H1 (cell line): ENCODE results near the gene LONRF2. TPM values are rescaled to one million over a fixed set of nuclear protein-coding genes. Genes with fewer than 3 reads are reported as not detected.

Experiments used
- CTCF ChIA-PET: fragments of 300-600 bp; sonication (Branson Sonifier 250); formaldehyde crosslinking; loops from one replicate; lab custom pipeline; 2021; ENCODE audit not compliant: partially characterized antibody; lab: Charles Lee
- POLR2A ChIA-PET: fragments of 300-600 bp; sonication (Branson Sonifier 250); formaldehyde crosslinking; loops from one replicate; lab custom pipeline; 2021; ENCODE audit warnings: inconsistent platforms; ENCODE audit not compliant: partially characterized antibody; lab: Charles Lee
- DNase-seq, 2 experiments: peaks; one replicate each; pipeline versions ENCODE4 v3.0.0 to v3.0.0-alpha.2; 2010 to 2022; ENCODE audit warnings: low spot score in 2 of 2, low read depth in 1 of 2, mixed read lengths in 1 of 2
- FAIRE-seq: peaks from 2 replicates; lab custom pipeline; 2011; peaks lifted over from hg19 to GRCh38; lab: Jason Lieb, UNC
- H2AFZ ChIP-seq: 2 replicates; pipeline ENCODE4 v1.8.1; 2012; ENCODE audit warnings: low read length, inconsistent platforms
- H2AK5ac ChIP-seq: 2 replicates; pipeline ENCODE4 v1.6.1; 2013; ENCODE audit warnings: low read depth, low read length
- H2BK120ac ChIP-seq: replicated peaks from 2 replicates; pipeline ENCODE3; 2013; ENCODE audit warnings: low read depth, low read length, inconsistent platforms
- H2BK12ac ChIP-seq: 2 replicates; pipeline ENCODE4 v1.6.1; 2013; ENCODE audit warnings: low read depth, low read length
- H2BK15ac ChIP-seq: 2 replicates; pipeline ENCODE4 v1.6.1; 2013; ENCODE audit warnings: low read length
- H2BK20ac ChIP-seq: 2 replicates; pipeline ENCODE4 v1.6.1; 2013; ENCODE audit warnings: low read length
- H2BK5ac ChIP-seq: 2 replicates; pipeline ENCODE4 v1.6.1; 2013; ENCODE audit warnings: low read depth, low read length
- H3K14ac ChIP-seq: 2 replicates; pipeline ENCODE4 v1.6.1; 2013; ENCODE audit warnings: inconsistent platforms; ENCODE audit not compliant: insufficient read length
- H3K18ac ChIP-seq: 2 replicates; pipeline ENCODE4 v1.6.1; 2013; ENCODE audit warnings: low read length; ENCODE audit errors: extremely low read depth
- H3K23ac ChIP-seq: 2 replicates; pipeline ENCODE4 v1.6.1; 2013; ENCODE audit warnings: inconsistent platforms; ENCODE audit not compliant: insufficient read length
- H3K23me2 ChIP-seq: 2 replicates; pipeline ENCODE4 v1.6.1; 2013; ENCODE audit warnings: low read depth, low read length
- H3K27ac ChIP-seq: 2 replicates; pipeline ENCODE4 v1.6.1; 2011; ENCODE audit warnings: low read depth, low read length, inconsistent platforms
- H3K27me3 ChIP-seq, 4 experiments: replicated peaks in 1 of 4; 1 replicate in 1 of 4; 2 replicates in 3 of 4; pipeline versions ENCODE4 v1.6.1 to v1.8.1; 2011 to 2013; ENCODE audit warnings: low read length in 3 of 4, mild to moderate bottlenecking in 3 of 4, inconsistent platforms in 2 of 4, mixed read lengths in 2 of 4, moderate library complexity in 1 of 4; ENCODE audit not compliant: control insufficient read depth in 3 of 4, insufficient read depth in 3 of 4; ENCODE audit errors: extremely low read depth in 1 of 4
- H3K36me3 ChIP-seq, 4 experiments: 2 replicates each; pipeline versions ENCODE4 v1.6.1 to v1.8.1; 2011 to 2013; ENCODE audit warnings: mild to moderate bottlenecking in 4 of 4, low read length in 3 of 4, moderate library complexity in 2 of 4, control low read depth in 1 of 4, inconsistent platforms in 1 of 4; ENCODE audit not compliant: insufficient read depth in 4 of 4, control insufficient read depth in 2 of 4
- H3K4ac ChIP-seq: replicated peaks from 2 replicates; pipeline ENCODE3; 2013; ENCODE audit warnings: low read length, low read depth, mixed read lengths, inconsistent platforms; ENCODE audit not compliant: insufficient read length
- H3K4me1 ChIP-seq, 4 experiments: replicated peaks in 1 of 4; 1 replicate in 1 of 4; 2 replicates in 3 of 4; pipeline versions ENCODE4 v1.6.1 to v1.8.1; 2011 to 2013; ENCODE audit warnings: low read length in 3 of 4, inconsistent platforms in 2 of 4, mixed read lengths in 1 of 4; ENCODE audit not compliant: insufficient read depth in 4 of 4, control insufficient read depth in 3 of 4
- H3K4me2 ChIP-seq, 2 experiments: 2 replicates each; pipeline versions ENCODE4 v1.6.1 to v1.8.1; 2011 to 2013; ENCODE audit warnings: low read depth in 2 of 2, low read length in 2 of 2, control low read depth in 1 of 2, inconsistent platforms in 1 of 2, mild to moderate bottlenecking in 1 of 2; ENCODE audit not compliant: insufficient read depth in 1 of 2
- H3K4me3 ChIP-seq, 4 experiments: fragments of 200-600, 300-600 bp in 1 of 4; sonication (generic), shearing (Covaris generic), sonication (Bioruptor Twin) in 1 of 4; 2 replicates each; pipeline versions ENCODE4 v1.5.1 to v1.8.1; 2011 to 2016; ENCODE audit warnings: low read length in 4 of 4, low read depth in 3 of 4, control low read depth in 2 of 4, inconsistent platforms in 2 of 4, mild to moderate bottlenecking in 2 of 4, mixed read lengths in 1 of 4, moderate library complexity in 1 of 4; ENCODE audit not compliant: insufficient read depth in 2 of 4; ENCODE audit errors: extremely low read depth in 1 of 4
- H3K56ac ChIP-seq: replicated peaks from 2 replicates; pipeline ENCODE3; 2013; ENCODE audit warnings: low read depth, mild to moderate bottlenecking, mixed read lengths, low read length, inconsistent platforms; ENCODE audit not compliant: insufficient read length
- H3K79me1 ChIP-seq: 2 replicates; pipeline ENCODE4 v1.6.1; 2013; ENCODE audit warnings: low read depth, low read length, control low read depth
- H3K79me2 ChIP-seq, 2 experiments: 2 replicates each; pipeline versions ENCODE4 v1.6.1 to v1.8.1; 2012 to 2013; ENCODE audit warnings: low read length in 2 of 2, mild to moderate bottlenecking in 2 of 2, inconsistent platforms in 1 of 2; ENCODE audit not compliant: insufficient read depth in 2 of 2, control insufficient read depth in 1 of 2
- H3K9ac ChIP-seq, 4 experiments: replicated peaks in 1 of 4; 1 replicate in 1 of 4; 2 replicates in 3 of 4; pipeline versions ENCODE4 v1.6.1 to v1.8.1; 2011 to 2013; ENCODE audit warnings: low read depth in 3 of 4, low read length in 3 of 4, control low read depth in 2 of 4, mild to moderate bottlenecking in 2 of 4, moderate library complexity in 2 of 4, inconsistent platforms in 1 of 4; ENCODE audit errors: extremely low read depth in 1 of 4
- H3K9me3 ChIP-seq, 2 experiments: 2 replicates each; pipeline versions ENCODE4 v1.6.1 to v1.8.1; 2012 to 2013; ENCODE audit warnings: mild to moderate bottlenecking in 2 of 2, moderate library complexity in 2 of 2, control low read depth in 1 of 2, inconsistent platforms in 1 of 2, low read depth in 1 of 2, low read length in 1 of 2, mixed read lengths in 1 of 2; ENCODE audit not compliant: insufficient read depth in 2 of 2
- H4K20me1 ChIP-seq, 2 experiments: replicated peaks in 1 of 2; 2 replicates each; pipeline versions ENCODE3 to v1.8.1; 2011 to 2013; ENCODE audit warnings: inconsistent platforms in 2 of 2, low read length in 2 of 2, mild to moderate bottlenecking in 1 of 2; ENCODE audit not compliant: insufficient read depth in 2 of 2, control insufficient read depth in 1 of 2
- H4K5ac ChIP-seq: 2 replicates; pipeline ENCODE4 v1.6.1; 2013; ENCODE audit warnings: low read length, low read depth, mixed read lengths, inconsistent platforms; ENCODE audit not compliant: insufficient read length
- H4K8ac ChIP-seq: 2 replicates; pipeline ENCODE4 v1.8.0; 2013; ENCODE audit warnings: mild to moderate bottlenecking, moderate library complexity, low read length, inconsistent platforms; ENCODE audit not compliant: insufficient read depth; ENCODE audit errors: extremely low read depth
- H4K91ac ChIP-seq: replicated peaks from 2 replicates; pipeline ENCODE3; 2013; ENCODE audit warnings: low read length, mixed read lengths, inconsistent platforms; ENCODE audit not compliant: insufficient read length
- ASH2L ChIP-seq: fragments of 200-600, 300-600 bp; sonication (generic); IDR thresholded peaks from one replicate; pipeline ENCODE4 v1.7.1; 2017; ENCODE audit warnings: low read length
- CBX5 ChIP-seq: fragments of 300-800, 300-1000 bp; sonication (generic); IDR thresholded peaks from 2 replicates; pipeline ENCODE4 v1.7.1; 2016; ENCODE audit warnings: antibody characterized with exemption, low read length, low read depth
- CHD1 ChIP-seq: IDR thresholded peaks from 2 replicates; pipeline ENCODE4 v1.6.1; 2012; ENCODE audit warnings: low read depth, low read length, improper control_type of control experiment
- CTBP2 ChIP-seq: IDR thresholded peaks from 2 replicates; pipeline ENCODE4 v1.7.0; 2011; ENCODE audit warnings: borderline replicate concordance, mild to moderate bottlenecking, moderate library complexity, mixed read lengths, low read length; ENCODE audit not compliant: insufficient read depth, insufficient read length
- GABPA ChIP-seq: IDR thresholded peaks from 2 replicates; pipeline ENCODE4 v1.6.1; 2011; ENCODE audit warnings: mild to moderate bottlenecking, low read length, moderate library complexity, borderline replicate concordance; ENCODE audit not compliant: insufficient read depth
- HDAC6 ChIP-seq: IDR thresholded peaks from one replicate; pipeline ENCODE4 v1.7.1; 2012; ENCODE audit warnings: low read depth, mild to moderate bottlenecking, inconsistent platforms, low read length, moderate library complexity
- KDM1A ChIP-seq: fragments of 200-600, 300-600 bp; sonication (generic); IDR thresholded peaks from 2 replicates; pipeline ENCODE4 v1.7.1; 2016; ENCODE audit warnings: mild to moderate bottlenecking, low read length, borderline replicate concordance
- KDM5A ChIP-seq: fragments of 200-600 bp; IDR thresholded peaks from 2 replicates; pipeline ENCODE4 v1.7.1; 2012; ENCODE audit warnings: mild to moderate bottlenecking, low read length, inconsistent platforms, mixed read lengths
- MAX ChIP-seq: IDR thresholded peaks from 2 replicates; pipeline ENCODE4 v1.6.1; 2012; ENCODE audit warnings: inconsistent platforms
- RAD21 ChIP-seq, 2 experiments: IDR thresholded peaks in 1 of 2; conservative IDR thresholded peaks in 1 of 2; 2 replicates each; pipeline ENCODE4 v1.6.1; 2011; ENCODE audit warnings: low read depth in 2 of 2, low read length in 2 of 2, improper control_type of control experiment in 1 of 2, inconsistent platforms in 1 of 2, mild to moderate bottlenecking in 1 of 2, moderate library complexity in 1 of 2
- SP4 ChIP-seq: IDR thresholded peaks from 2 replicates; pipeline ENCODE4 v1.6.1; 2012; ENCODE audit warnings: low read length, inconsistent platforms
- SRF ChIP-seq: IDR thresholded peaks from 2 replicates; pipeline ENCODE4 v1.6.1; 2011; ENCODE audit warnings: mild to moderate bottlenecking, low read depth, low read length, moderate library complexity
- SUZ12 ChIP-seq: fragments of 200-600 bp; sonication (generic); IDR thresholded peaks from 2 replicates; pipeline ENCODE4 v1.6.1; 2012; ENCODE audit warnings: mild to moderate bottlenecking, inconsistent platforms, low read length, moderate library complexity, mixed read lengths
- ZNF274 ChIP-seq: IDR thresholded peaks from 2 replicates; pipeline ENCODE4 v1.7.0; 2012; ENCODE audit warnings: low read length, borderline replicate concordance; ENCODE audit errors: extremely low read depth
- WGBS, 2 experiments: shearing (Covaris generic) in 1 of 2; methylation state at CpG; one replicate each; pipeline versions ENCODE4 v1.1.6 to v1.1.7; 2013 to 2015; ENCODE audit warnings: low lambda C conversion rate in 2 of 2, mixed read lengths in 2 of 2, inconsistent platforms in 1 of 2, low coverage in 1 of 2, missing lambda C conversion rate in 1 of 2; ENCODE audit not compliant: insufficient replicate concordance in 2 of 2, insufficient coverage in 1 of 2, insufficient read length in 1 of 2; ENCODE audit errors: extremely low coverage in 1 of 2, missing lambda C conversion rate in 1 of 2; 5-methylcytosine and 5-hydroxymethylcytosine counted together
- polyA plus RNA-seq, 7 experiments: library from polyadenylated mRNA; depleted of rRNA in 3 of 7; stranded (reverse) in 5 of 7; unstranded in 2 of 7; fragments of >200 nt in 5 of 7; fragments of 200-250 nt in 2 of 7; gene quantifications; 1 replicate in 5 of 7; 2 replicates in 1 of 7; 4 replicates in 1 of 7; pipeline versions ENCODE4 v1.2.1 to v1.2.3, GENCODE V29; 2011 to 2013; ENCODE audit warnings: missing spikeins in 2 of 7, mixed read lengths in 2 of 7
- total RNA-seq: library from RNA; stranded (reverse); fragmentation: NEBNext Ultra II Directional; extraction: Animal tissue kit (Norgen Biotek cat#: 25700); gene quantifications from 2 replicates; pipeline ENCODE4 v1.2.1, GENCODE V29; 2021

The LONRF2 gene
- total and polyA plus RNA-seq, 2 of the 8 experiments (the other 6 are each of a cell fraction or from before 2014, with no cell fraction given), result 0.24 to 0.74 TPM

- FAIRE-seq, result no peak
- Histone ChIP-seq H3K79me1 (no peaks in the 10 kb centered on the region), H3K9ac (no peak overlapping the region), H3K27me3 (no peaks in the 10 kb centered on the region), H3K27ac (no peak overlapping the region), H4K20me1 (no peaks in the 10 kb centered on the region), H3K36me3 (no peaks in the 10 kb centered on the region), H3K23me2 (no peaks in the 10 kb centered on the region), H3K4me3 (no peak overlapping the region), H3K79me2 (no peaks in the 10 kb centered on the region), H2BK20ac (no peak overlapping the region), H3K9me3 (no peaks in the 10 kb centered on the region), H2AFZ (no peak overlapping the region), H2BK15ac (no peak overlapping the region), H2BK12ac (no peak overlapping the region), H3K4ac (no peak overlapping the region), H4K5ac (no peak overlapping the region), H4K8ac (peak overlapping the region; percentile 52; the same call in 1 of the 2 replicates), H2BK120ac (no peak overlapping the region), H3K14ac (no peak overlapping the region), H3K23ac (no peak overlapping the region), H3K4me1 (no peaks in the 10 kb centered on the region), H2BK5ac (no peak overlapping the region), H3K4me2 (no peak overlapping the region), H4K91ac (no peak overlapping the region), H2AK5ac (no peak overlapping the region), H3K56ac (no peak overlapping the region), H3K18ac (no peak overlapping the region)
- ChIA-PET CTCF (interaction anchor here (10.8 kb wide), 1 partner anchor 8 kb away, joined by 178 read pairs; no protein-coding TSS in a partner anchor), POLR2A (no interaction called here)
- 88% methylated on average over 11 of the region's 11 CpGs; no CpG with 5 or more reads in 1 of the 2 experiments for WGBS, 2 experiments
- no peak for DNase-seq
- no peak for TF ChIP-seq GABPA
- TF ChIP-seq ZNF274, result no peak
- no peak for TF ChIP-seq SRF
- no peak for TF ChIP-seq SUZ12
- TF ChIP-seq RAD21 (IDR thresholded peaks at IDR 0.05 in 1 of 2, conservative IDR thresholded peaks at IDR 0.05 in 1 of 2; ENCODE audit: low read depth in 2 of 2, low read length in 2 of 2), result no peak
- no peak for TF ChIP-seq CBX5
- TF ChIP-seq ASH2L, result no peak
- no peak for TF ChIP-seq HDAC6
- no peak for TF ChIP-seq CTBP2
- no peak for TF ChIP-seq CHD1
- no peak for TF ChIP-seq SP4
- no peak for TF ChIP-seq KDM1A
- no peak for TF ChIP-seq KDM5A
- no peak for TF ChIP-seq MAX
Observed at GRCh38 chr2:100256416-100256815, 65.9 kb downstream of the LONRF2 start.
